HG03108 (cell line): ENCODE measurements around the gene URB2.
"Not testable (repeated sequence)": the region's sequence is repeated elsewhere in the genome, so short reads cannot be mapped to it uniquely, and the experiment has no call there.

Experiments
- ATAC-seq: cut with Tn5 transposase; IDR thresholded peaks from one replicate; pipeline ENCODE4 v1.9.1; 2021; ENCODE audit warnings: moderate library complexity; ENCODE audit not compliant: unreplicated experiment

URB2 gene

GRCh38 chr1:229689904-229690303 lies 63.9 kb downstream of the URB2 start:
- no peak for ATAC-seq

GRCh38 chr1:229690662-229691061 lies 64.6 kb downstream of the URB2 start:
- no peak for ATAC-seq

- no peak for ATAC-seq
Observed at GRCh38 chr1:229691362-229691761, 65.3 kb downstream of the URB2 start.

GRCh38 chr1:229693129-229693900 lies 67.3 kb downstream of the URB2 start:
- peak; percentile 54 for ATAC-seq

- ATAC-seq: no peak
Observed at GRCh38 chr1:229694053-229694693, 68.1 kb downstream of the URB2 start.

GRCh38 chr1:229696385-229696784 lies 70.3 kb downstream of the URB2 start:
- no peak for ATAC-seq

- no peak for ATAC-seq
Observed at GRCh38 chr1:229699613-229700267, 73.7 kb downstream of the URB2 start.

GRCh38 chr1:229704157-229704556 lies 78.1 kb downstream of the URB2 start:
- ATAC-seq: no peak

GRCh38 chr1:229705152-229705551 lies 79.1 kb downstream of the URB2 start:
- ATAC-seq: not testable (repeated sequence)

- not testable (repeated sequence) for ATAC-seq
Observed at GRCh38 chr1:229707127-229707526, 81.1 kb downstream of the URB2 start.

GRCh38 chr1:229709500-229710013 lies 83.5 kb downstream of the URB2 start:
- ATAC-seq: no peak
